ENCODE measurements around the gene EDDM13. TPM values are rescaled to one million over a fixed set of nuclear protein-coding genes. Genes with fewer than 3 reads are reported as not detected.

The EDDM13 gene
- total and polyA plus RNA-seq, 2 of the 8 experiments (the other 6 are each of a cell fraction or from before 2014, with no cell fraction given): not detected

DNA sequence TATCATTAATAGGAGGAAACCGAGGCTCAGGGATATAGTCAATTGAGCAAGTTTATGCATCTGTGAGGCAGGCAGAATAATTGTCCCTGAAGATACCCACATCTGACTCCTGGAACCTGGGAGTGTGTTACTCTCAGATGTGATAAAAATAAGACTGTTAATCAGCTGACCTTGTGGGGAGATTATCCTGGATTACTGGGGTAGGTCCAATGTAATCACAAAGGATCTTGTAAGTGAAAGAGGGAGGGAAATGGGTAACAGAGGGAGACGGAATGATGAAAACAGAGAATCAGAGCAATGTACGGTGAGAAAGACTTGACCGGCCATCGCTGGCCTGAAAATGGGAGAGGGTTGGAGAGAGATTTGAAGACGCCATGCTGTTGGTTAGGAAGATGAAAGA is 3.2 kb upstream of the EDDM13 start:
- Histone ChIP-seq H2AFZ (ENCODE audit: low read length) (no peak overlapping the region), H2BK120ac (replicated peaks; ENCODE audit: low read depth, low read length) (no peak overlapping the region), H3K9me3 (ENCODE audit: insufficient read depth in 2 of 2, low read depth in 1 of 2, low read length in 1 of 2) (no peaks in the 10 kb centered on the region), H4K20me1 (replicated peaks in 1 of 2; ENCODE audit: control insufficient read depth in 1 of 2, insufficient read depth in 2 of 2, low read length in 2 of 2) (no peaks in the 10 kb centered on the region), H3K79me1 (ENCODE audit: low read depth, low read length) (no peaks in the 10 kb centered on the region), H2BK15ac (ENCODE audit: low read length) (no peak overlapping the region), H4K8ac (ENCODE audit: extremely low read depth, insufficient read depth, low read length) (no peak overlapping the region), H3K18ac (ENCODE audit: extremely low read depth, low read length) (no peak overlapping the region), H2BK12ac (ENCODE audit: low read depth, low read length) (no peak overlapping the region), H2BK20ac (ENCODE audit: low read length) (no peak overlapping the region), H3K56ac (replicated peaks; ENCODE audit: insufficient read length, low read depth, low read length) (no peak overlapping the region), H2BK5ac (ENCODE audit: low read depth, low read length) (no peak overlapping the region), H3K4me2 (ENCODE audit: insufficient read depth in 1 of 2, low read depth in 2 of 2, low read length in 2 of 2) (no peak overlapping the region), H3K23me2 (ENCODE audit: low read depth, low read length) (no peaks in the 10 kb centered on the region), H3K27me3 (replicated peaks in 1 of 4; ENCODE audit: control insufficient read depth in 3 of 4, extremely low read depth in 1 of 4, insufficient read depth in 3 of 4, low read length in 3 of 4) (no peaks in the 10 kb centered on the region), H3K14ac (ENCODE audit: insufficient read length) (no peak overlapping the region), H3K4ac (replicated peaks; ENCODE audit: insufficient read length, low read depth, low read length) (no peak overlapping the region), H3K23ac (ENCODE audit: insufficient read length) (no peak overlapping the region), H3K4me1 (replicated peaks in 1 of 4; ENCODE audit: control insufficient read depth in 3 of 4, insufficient read depth in 4 of 4, low read length in 3 of 4) (no peaks in the 10 kb centered on the region), H3K4me3 (ENCODE audit: extremely low read depth in 1 of 4, insufficient read depth in 2 of 4, low read depth in 3 of 4, low read length in 4 of 4) (no peak overlapping the region), H4K91ac (replicated peaks; ENCODE audit: insufficient read length, low read length) (no peak overlapping the region), H2AK5ac (ENCODE audit: low read depth, low read length) (no peak overlapping the region), H3K36me3 (ENCODE audit: control insufficient read depth in 2 of 4, insufficient read depth in 4 of 4, low read length in 3 of 4) (no peaks in the 10 kb centered on the region), H3K9ac (replicated peaks in 1 of 4; ENCODE audit: extremely low read depth in 1 of 4, low read depth in 3 of 4, low read length in 3 of 4) (no peak overlapping the region), H4K5ac (ENCODE audit: insufficient read length, low read depth, low read length) (no peak overlapping the region), H3K27ac (ENCODE audit: low read depth, low read length) (no peak overlapping the region), H3K79me2 (ENCODE audit: control insufficient read depth in 1 of 2, insufficient read depth in 2 of 2, low read length in 2 of 2) (no peaks in the 10 kb centered on the region)
- DNase-seq (ENCODE audit: low read depth in 1 of 2, low spot score in 2 of 2) (no peak), FAIRE-seq (no peak)
- POLR2A ChIA-PET (ENCODE audit: partially characterized antibody): no interaction called here
- WGBS, 2 experiments (ENCODE audit: extremely low coverage in 1 of 2, insufficient coverage in 1 of 2, insufficient read length in 1 of 2, insufficient replicate concordance in 2 of 2, low coverage in 1 of 2, low lambda C conversion rate in 2 of 2, missing lambda C conversion rate in 1 of 2): 84% methylated on average over 6 of the region's 6 CpGs; no CpG with 5 or more reads in 1 of the 2 experiments
- no peak for TF ChIP-seq TCF12 (IDR thresholded peaks at IDR 0.05; ENCODE audit: low read depth, low read length)
- no peak for TF ChIP-seq CBX8 (IDR thresholded peaks at IDR 0.05; ENCODE audit: borderline replicate concordance, low read depth, low read length)
- TF ChIP-seq GTF2F1 (IDR thresholded peaks at IDR 0.05; ENCODE audit: borderline replicate concordance, low read depth, low read length): no peak
- TF ChIP-seq CBX5 (IDR thresholded peaks at IDR 0.05; ENCODE audit: low read depth, low read length): no peak
- TF ChIP-seq NRF1 (IDR thresholded peaks at IDR 0.05; ENCODE audit: low read depth, low read length): no peak
- no peak for TF ChIP-seq KDM4A (IDR thresholded peaks at IDR 0.05; ENCODE audit: low read depth, low read length, severe bottlenecking)
- TF ChIP-seq TEAD4 (IDR thresholded peaks at IDR 0.05; ENCODE audit: low read depth, low read length): no peak
- TF ChIP-seq POU5F1 (IDR thresholded peaks at IDR 0.05; ENCODE audit: low read depth, low read length): no peak
- no peak for TF ChIP-seq PHF8 (conservative IDR thresholded peaks at IDR 0.05; ENCODE audit: low read depth, low read length)
- TF ChIP-seq CHD1 (IDR thresholded peaks at IDR 0.05; ENCODE audit: low read depth, low read length): no peak
- TF ChIP-seq ASH2L (IDR thresholded peaks at IDR 0.05; ENCODE audit: low read length): no peak
- CTCF ChIA-PET (ENCODE audit: partially characterized antibody): interaction anchor here (2.0 kb wide), 3 partner anchors 8 to 17 kb away, joined by 5 to 10 read pairs (median 6); no protein-coding TSS in a partner anchor
